Breast epithelium (tissue), 3 donors: ENCODE data around the gene SERPINA9.

Experiments used
- POLR2A ChIP-seq: fragments of 450-650 bp; IDR thresholded peaks from one replicate; pipeline ENCODE4 v1.6.1; 2016; ENCODE audit warnings: antibody characterized with exemption, mild to moderate bottlenecking, moderate library complexity
- TF ChIP-seq, protein P1 (sequence below), 3 donors: fragments of 450-650 bp; IDR thresholded peaks; one replicate each; pipeline ENCODE4 v1.5.1; 2016 to 2017; ENCODE audit warnings: antibody characterized with exemption in 3 of 3, mild to moderate bottlenecking in 3 of 3, moderate library complexity in 3 of 3

DNA sequence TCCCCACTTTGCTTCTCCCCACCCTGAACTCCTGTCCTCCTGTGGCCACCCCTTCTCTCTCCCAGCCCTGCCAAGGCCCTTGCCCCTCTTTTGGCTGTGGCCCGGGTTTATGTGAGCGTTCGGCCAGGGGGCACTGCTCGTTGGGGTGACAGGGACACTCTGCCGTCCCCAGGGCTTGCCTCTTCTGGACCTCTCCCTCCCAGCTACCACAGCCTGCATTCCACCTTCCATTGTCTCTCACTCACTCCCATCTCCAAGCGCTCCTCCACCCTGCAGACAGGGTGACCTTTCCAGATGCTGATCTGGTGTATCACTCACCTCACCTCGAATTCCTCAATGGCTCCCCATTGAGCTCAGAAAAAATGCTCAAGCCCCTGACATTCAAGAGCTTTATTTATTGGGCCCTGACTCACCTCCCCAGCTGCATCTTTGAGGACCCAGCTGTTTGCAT lies 1.4 kb downstream of the SERPINA9 start:
- TF ChIP-seq, protein P1, sequence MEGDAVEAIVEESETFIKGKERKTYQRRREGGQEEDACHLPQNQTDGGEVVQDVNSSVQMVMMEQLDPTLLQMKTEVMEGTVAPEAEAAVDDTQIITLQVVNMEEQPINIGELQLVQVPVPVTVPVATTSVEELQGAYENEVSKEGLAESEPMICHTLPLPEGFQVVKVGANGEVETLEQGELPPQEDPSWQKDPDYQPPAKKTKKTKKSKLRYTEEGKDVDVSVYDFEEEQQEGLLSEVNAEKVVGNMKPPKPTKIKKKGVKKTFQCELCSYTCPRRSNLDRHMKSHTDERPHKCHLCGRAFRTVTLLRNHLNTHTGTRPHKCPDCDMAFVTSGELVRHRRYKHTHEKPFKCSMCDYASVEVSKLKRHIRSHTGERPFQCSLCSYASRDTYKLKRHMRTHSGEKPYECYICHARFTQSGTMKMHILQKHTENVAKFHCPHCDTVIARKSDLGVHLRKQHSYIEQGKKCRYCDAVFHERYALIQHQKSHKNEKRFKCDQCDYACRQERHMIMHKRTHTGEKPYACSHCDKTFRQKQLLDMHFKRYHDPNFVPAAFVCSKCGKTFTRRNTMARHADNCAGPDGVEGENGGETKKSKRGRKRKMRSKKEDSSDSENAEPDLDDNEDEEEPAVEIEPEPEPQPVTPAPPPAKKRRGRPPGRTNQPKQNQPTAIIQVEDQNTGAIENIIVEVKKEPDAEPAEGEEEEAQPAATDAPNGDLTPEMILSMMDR (IDR thresholded peaks at IDR 0.05): no peak
- TF ChIP-seq POLR2A: no peak
